ENCODE measurements around the gene TRIM10.
A peak's percentile ranks its signal among the peaks of the same experiment; 100 is the strongest.
"Not testable (repeated sequence)": the region's sequence is repeated elsewhere in the genome, so short reads cannot be mapped to it uniquely, and the experiment has no call there.

The TRIM10 gene

GRCh38 chr6:30152910-30153610 is 8.0 kb downstream of the TRIM10 start:
- DNase-seq = no peak

DNA sequence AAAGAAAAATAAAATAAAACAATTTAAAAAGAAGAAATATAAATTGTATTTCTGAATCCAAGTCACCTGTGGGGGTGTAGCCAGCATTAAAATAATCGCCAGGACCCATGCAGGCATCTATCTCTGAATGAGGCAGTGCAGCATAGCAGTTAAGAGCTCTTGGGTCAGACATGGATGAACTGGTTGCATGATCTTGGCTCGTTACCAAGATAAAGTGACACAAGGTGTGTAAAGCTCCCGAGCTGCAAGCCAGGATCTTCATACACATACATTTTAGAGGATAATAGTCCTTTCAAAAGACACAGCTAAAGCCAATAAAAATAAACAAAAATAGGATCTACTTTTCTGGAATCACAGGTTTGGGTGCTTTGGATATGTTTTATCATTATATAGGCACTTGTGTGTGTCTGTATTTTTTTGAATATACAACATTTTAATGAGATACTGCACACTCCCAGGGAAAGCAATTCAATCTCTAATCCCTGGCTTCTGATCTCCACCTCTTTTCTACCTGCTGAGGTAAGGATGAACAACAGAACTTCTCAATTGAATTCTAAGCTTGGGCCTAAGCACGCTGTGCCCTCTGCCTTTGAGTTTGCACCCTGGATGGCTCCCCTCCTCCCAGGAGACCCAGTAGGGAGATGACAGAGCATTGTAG is 8.9 kb downstream of the TRIM10 start:
- no peak for DNase-seq

GRCh38 chr6:30151580-30151979 is 9.4 kb downstream of the TRIM10 start:
- no peak for DNase-seq

- no peak for DNase-seq
Measured at GRCh38 chr6:30150671-30151395, 10.2 kb downstream of the TRIM10 start.

DNA sequence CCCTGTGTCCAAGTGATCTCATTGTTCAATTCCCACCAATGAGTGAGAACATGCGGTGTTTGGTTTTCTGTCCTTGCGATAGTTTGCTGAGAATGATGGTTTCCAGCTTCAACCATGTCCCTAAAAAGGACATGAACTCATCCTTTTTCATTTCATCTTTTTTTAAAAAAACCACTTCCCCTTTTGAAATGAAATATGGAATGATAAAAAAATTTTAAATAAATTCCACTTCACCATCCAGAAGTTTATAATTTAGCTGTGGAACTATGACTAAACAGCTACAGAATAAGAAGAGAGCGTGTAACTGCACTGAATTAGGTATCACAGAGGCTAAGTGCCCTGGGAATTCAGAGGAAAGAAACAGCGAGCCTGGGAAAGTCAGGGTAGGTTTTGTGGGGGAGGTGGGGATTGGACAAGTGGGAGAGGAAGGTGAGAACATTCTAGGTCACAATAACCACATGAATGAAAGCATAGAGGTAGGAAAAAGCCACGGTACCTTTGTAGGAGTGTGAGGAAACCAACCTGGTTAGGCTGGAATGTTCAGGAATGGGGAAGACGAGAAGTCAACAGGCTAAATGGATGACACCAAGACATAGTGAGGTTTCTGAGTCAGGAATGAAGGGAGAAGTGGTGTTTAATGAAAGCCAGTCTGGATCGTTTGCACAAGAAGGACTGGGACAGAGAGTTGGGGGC is 11.0 kb downstream of the TRIM10 start:
- DNase-seq = no peak

GRCh38 chr6:30149234-30149633 is 11.8 kb downstream of the TRIM10 start:
- no peak for DNase-seq

GRCh38 chr6:30147096-30147495 is 13.9 kb downstream of the TRIM10 start:
- no peak for DNase-seq

DNA sequence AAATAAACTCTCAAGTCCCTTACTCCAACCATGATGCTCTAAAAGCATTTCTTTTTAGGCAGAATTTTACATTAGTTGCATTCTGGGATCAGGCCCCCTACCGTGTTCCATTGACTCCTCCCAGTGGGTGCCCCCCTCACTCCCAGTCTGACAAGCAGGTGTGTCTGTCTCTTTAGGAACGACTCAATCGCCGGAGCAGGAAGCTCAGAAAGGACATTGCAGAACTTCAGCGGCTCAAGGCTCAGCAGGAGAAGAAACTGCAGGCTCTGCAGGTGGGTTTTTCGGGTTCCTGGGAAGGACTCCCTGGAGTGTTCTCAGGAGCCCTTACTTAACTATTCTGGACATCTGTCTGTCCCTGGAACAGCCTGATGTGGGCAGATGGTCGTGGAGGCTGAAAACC is 15.2 kb downstream of the TRIM10 start:
- no peak for DNase-seq

GRCh38 chr6:30144811-30145210 is 16.2 kb downstream of the TRIM10 start:
- DNase-seq = no peak

- DNase-seq = no peak
Measured at GRCh38 chr6:30143780-30144179, 17.2 kb downstream of the TRIM10 start.

GRCh38 chr6:30142665-30143064 is 18.3 kb downstream of the TRIM10 start:
- DNase-seq = no peak

DNA sequence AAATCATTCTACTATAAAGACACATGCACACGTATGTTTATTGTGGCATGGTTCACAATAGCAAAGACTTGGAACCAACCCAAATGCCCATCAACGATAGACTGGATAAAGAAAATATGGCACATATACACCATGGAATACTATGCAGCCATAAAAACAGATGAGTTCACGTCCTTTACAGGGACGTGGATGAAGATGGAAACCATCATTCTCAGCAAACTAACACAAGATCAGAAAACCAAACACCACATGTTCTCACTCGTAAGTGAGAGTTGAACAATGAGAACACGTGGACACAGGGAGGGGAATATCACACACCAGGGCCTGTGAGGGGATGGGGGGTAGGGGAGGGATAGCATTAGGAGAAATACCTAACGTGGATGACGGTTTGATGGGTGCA is 20.8 kb downstream of the TRIM10 start:
- DNase-seq = not testable (repeated sequence)

- DNase-seq = no peak
Measured at GRCh38 chr6:30136570-30137286, 24.3 kb downstream of the TRIM10 start.

- no peak for DNase-seq
Measured at GRCh38 chr6:30135757-30136156, 25.3 kb downstream of the TRIM10 start, which contains the start of gene TRIM40. TSS of gene TRIM40 (plus strand) at chr6:30136140. CDS start at chr6:30137037, 897 bp downstream.

DNA sequence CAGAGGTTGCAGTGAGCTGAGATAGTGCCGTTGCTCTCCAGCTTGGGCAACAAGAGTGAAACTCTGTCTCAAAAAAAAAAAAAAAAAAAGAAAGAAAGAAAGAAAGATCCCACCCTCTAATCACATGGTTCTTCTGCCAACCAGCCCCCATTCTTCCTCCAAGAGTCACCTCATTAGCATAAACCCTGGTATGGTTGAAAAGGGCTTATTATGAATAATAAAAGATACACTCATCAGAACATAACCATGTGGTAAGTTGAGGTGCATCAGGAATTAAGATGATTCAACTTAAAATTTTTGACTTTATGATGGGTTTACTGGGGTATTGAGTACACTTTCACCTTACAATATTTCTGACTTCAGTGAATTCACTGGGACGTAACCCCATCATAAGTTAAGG is 25.9 kb downstream of the TRIM10 start:
- DNase-seq = no peak

DNA sequence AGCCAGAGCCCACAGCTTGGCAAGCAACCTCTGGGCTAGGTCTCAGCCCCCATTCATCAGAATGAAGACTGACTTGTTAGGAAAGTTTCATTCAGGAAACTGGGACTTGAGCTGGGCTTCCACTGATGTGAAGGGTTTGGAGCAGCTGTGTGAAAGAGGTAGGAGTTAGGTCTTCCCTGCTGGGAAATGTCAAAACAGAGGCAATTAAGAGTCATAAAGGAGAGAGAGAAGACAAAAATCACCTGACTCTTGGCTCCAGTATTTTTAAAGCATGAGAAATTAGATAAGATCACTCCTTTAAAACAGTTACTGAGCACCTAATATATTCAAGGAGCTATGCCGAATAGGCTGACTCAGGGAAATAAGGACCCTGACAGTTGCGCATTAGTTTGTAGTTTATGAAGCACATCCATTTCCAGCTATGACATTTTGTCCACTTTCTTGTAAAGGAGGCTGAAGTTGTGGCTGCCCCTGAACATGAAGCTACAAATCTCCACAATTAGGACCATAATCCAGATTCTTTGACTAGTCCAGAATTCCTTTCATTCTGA is 29.0 kb downstream of the TRIM10 start:
- DNase-seq = no peak

DNA sequence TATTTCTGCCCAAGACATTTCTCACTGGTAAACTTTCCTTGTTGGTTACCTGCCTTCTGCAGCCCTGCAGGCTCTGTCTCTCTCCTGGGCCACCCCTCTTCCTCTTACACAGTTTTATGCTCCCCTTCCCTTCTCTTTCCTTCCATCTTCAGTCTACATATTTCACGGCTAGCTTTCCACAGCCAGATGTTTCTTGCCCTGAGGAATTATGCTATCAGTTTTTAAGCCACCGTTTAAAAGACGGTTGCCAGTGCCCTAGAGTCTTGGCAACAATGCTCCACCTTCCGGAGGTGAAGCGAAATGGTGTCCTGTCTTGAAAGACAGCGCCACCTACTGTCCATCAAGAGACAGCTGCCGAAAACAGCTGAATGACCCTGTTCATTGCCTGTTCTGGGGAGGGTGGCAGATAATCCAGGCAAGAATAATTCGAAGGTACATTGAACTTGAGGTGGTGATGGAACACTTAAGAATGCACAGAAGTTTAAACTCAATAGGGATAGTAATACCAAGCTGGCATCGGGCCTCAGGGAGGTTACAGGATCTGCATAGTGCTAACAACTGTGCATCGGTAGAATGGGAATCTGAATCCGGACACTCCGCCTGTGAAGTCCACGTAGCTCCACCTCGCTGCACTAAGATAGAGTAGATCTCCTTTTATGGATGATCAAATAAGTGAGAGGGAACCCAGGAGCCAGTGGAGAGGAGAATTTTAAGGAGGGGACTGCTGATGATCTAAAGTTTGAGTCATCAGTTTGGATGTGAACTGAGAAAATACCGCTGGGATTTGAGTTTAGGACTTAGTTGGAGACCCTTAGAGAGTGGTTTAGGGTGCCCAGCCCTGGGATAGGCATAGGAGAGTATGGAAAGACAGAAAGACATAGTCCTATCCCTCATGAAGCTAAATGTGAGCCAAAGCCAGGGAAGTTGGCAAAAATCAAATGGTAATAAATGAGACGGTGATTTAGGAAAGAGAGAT is 29.8 kb downstream of the TRIM10 start:
- peak; percentile 37 to 83 for DNase-seq

DNA sequence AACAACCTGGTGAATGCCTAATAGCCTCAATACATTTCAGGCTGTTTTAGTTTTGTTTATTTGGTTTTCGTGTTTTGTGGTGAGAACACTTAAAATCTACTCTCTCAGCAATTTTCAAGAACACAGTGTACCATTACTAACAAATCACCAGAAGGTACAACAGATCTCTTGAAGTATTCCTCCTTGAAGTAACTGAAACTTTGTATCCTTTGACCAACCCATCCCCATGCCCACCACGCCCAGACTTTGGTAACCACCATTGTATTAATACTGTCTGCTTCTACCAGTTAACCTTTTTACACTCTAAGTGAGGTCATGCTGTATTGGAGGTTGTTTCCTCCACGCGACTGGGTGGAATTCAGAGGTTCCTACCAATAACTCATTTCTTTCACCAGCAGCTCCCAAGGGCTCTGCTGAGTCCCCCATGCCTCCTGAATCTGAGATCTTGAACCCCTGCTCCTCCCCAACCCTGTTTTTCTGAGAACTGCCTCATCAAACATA is 30.8 kb downstream of the TRIM10 start:
- DNase-seq = no peak

- DNase-seq = no peak
Measured at GRCh38 chr6:30129265-30130178, 31.5 kb downstream of the TRIM10 start.

Measured in NCI-H446 (cell line).